DMS 273 treated with DMSO at 0.1 percent for 48 hours (cell line): ENCODE data around the gene CERK.
"Not testable (repeated sequence)": the region's sequence is repeated elsewhere in the genome, so short reads cannot be mapped to it uniquely, and the experiment has no call there.

Source experiments
- DNase-seq: peaks from one replicate; lab custom pipeline; 2025; lab: John Stamatoyannopoulos, UW

Gene CERK

GRCh38 chr22:46737976-46738646 lies at the start of gene CERK:
Gene CERK (minus strand): TSS chr22:46738252. CDS start chr22:46738148, 104 bp downstream.
- DNase-seq, result no peak

- no peak for DNase-seq
Measured at GRCh38 chr22:46783721-46784120, 45.7 kb upstream of the CERK start.

- DNase-seq, result not testable (repeated sequence)
Measured at GRCh38 chr22:46782200-46782599, 44.1 kb upstream of the CERK start.

- DNase-seq, result no peak
Measured at GRCh38 chr22:46781291-46781690, 43.2 kb upstream of the CERK start.

GRCh38 chr22:46780453-46780852 lies 42.4 kb upstream of the CERK start:
- DNase-seq, result no peak

- no peak for DNase-seq
Measured at GRCh38 chr22:46779651-46780050, 41.6 kb upstream of the CERK start.

- DNase-seq, result no peak
Measured at GRCh38 chr22:46779023-46779422, 41.0 kb upstream of the CERK start.

- DNase-seq, result no peak
Measured at GRCh38 chr22:46777609-46777970, 39.5 kb upstream of the CERK start.

- DNase-seq, result no peak
Measured at GRCh38 chr22:46776876-46777608, 39.0 kb upstream of the CERK start.

- no peak for DNase-seq
Measured at GRCh38 chr22:46775850-46776826, 38.1 kb upstream of the CERK start.

- DNase-seq, result no peak
Measured at GRCh38 chr22:46774980-46775849, 37.2 kb upstream of the CERK start.

GRCh38 chr22:46774253-46774979 lies 36.4 kb upstream of the CERK start:
- no peak for DNase-seq

GRCh38 chr22:46773076-46773475 lies 35.0 kb upstream of the CERK start:
- DNase-seq, result no peak

- DNase-seq, result no peak
Measured at GRCh38 chr22:46770726-46771125, 32.7 kb upstream of the CERK start.

GRCh38 chr22:46770151-46770641 lies 32.1 kb upstream of the CERK start:
- no peak for DNase-seq

- DNase-seq, result no peak
Measured at GRCh38 chr22:46769706-46770105, 31.7 kb upstream of the CERK start.

- DNase-seq, result peak; percentile 55
Measured at GRCh38 chr22:46769191-46769675, 31.2 kb upstream of the CERK start.

GRCh38 chr22:46767249-46767985 lies 29.4 kb upstream of the CERK start:
- DNase-seq, result no peak

- no peak for DNase-seq
Measured at GRCh38 chr22:46766611-46767010, 28.6 kb upstream of the CERK start.
